Naive thymus-derived CD8-positive, alpha-beta T cell (primary cell): Measurements from ENCODE around the gene VWA2. TPM values are rescaled to one million over a fixed set of nuclear protein-coding genes. Genes with fewer than 3 reads are reported as not detected.

ENCODE experiments used
- ATAC-seq, 2 donors: fragments of 150-1000 bp; cut with Tn5 transposase in 1 of 2; sonication (Bioruptor Pico), chemical (Tn5 transposase) in 1 of 2; 1 replicate in 1 of 2; 2 replicates in 1 of 2; pipeline ENCODE4 v1.10.0; 2021; ENCODE audit warnings: mild to moderate bottlenecking in 2 of 2, moderate library complexity in 2 of 2
- POLR2A ChIA-PET: fragments of 350-600 bp; sonication (Branson Sonifier 250); formaldehyde crosslinking; loops from one replicate; lab custom pipeline; 2021; ENCODE audit warnings: antibody characterized with exemption; lab: Charles Lee
- DNase-seq, 10 donors: peaks; one replicate each; pipeline versions ENCODE4 v3.0.0 to v3.0.0-alpha.2; 2020 to 2022
- H3K27ac Mint-ChIP-seq, 10 donors: one replicate each; pipeline ENCODE4 v1.8.0; 2020 to 2022; ENCODE audit warnings: mild to moderate bottlenecking in 10 of 10, mixed read lengths in 10 of 10, moderate library complexity in 4 of 10, inconsistent platforms in 1 of 10
- H3K27me3 Mint-ChIP-seq, 5 donors: one replicate each; pipeline ENCODE4 v1.8.0; 2021 to 2022; ENCODE audit warnings: mixed read lengths in 5 of 5
- H3K36me3 Mint-ChIP-seq, 3 donors: one replicate each; pipeline ENCODE4 v1.8.0; 2020 to 2022; ENCODE audit warnings: mixed read lengths in 3 of 3, mild to moderate bottlenecking in 2 of 3, inconsistent platforms in 1 of 3
- H3K4me1 Mint-ChIP-seq, 4 donors: one replicate each; pipeline ENCODE4 v1.8.0; 2021 to 2022; ENCODE audit warnings: mixed read lengths in 4 of 4
- H3K4me3 Mint-ChIP-seq, 10 donors: one replicate each; pipeline ENCODE4 v1.8.0; 2020 to 2022; ENCODE audit warnings: mild to moderate bottlenecking in 10 of 10, mixed read lengths in 10 of 10, moderate library complexity in 6 of 10, inconsistent platforms in 1 of 10
- H3K9me3 Mint-ChIP-seq, 9 donors: one replicate each; pipeline ENCODE4 v1.8.0; 2020 to 2022; ENCODE audit warnings: mixed read lengths in 9 of 9, mild to moderate bottlenecking in 3 of 9, inconsistent platforms in 1 of 9, moderate library complexity in 1 of 9
- polyA plus RNA-seq, 3 donors: library from polyadenylated mRNA; unstranded; fragments of 300-500 nt; fragmentation: Illumina TruSeq; gene quantifications; one replicate each; pipeline ENCODE4 v1.2.3, GENCODE V29; 2021
- total RNA-seq, 8 experiments: library from RNA in 2 of 8; stranded (reverse) in 2 of 8; gene quantifications; one replicate each; pipeline ENCODE4 v1.2.3 and lab custom pipeline; 2021 to 2026

The VWA2 gene
- total and polyA plus RNA-seq, 5 experiments from 2014 or later = not detected

GRCh38 chr10:114266521-114266920 is 27.5 kb downstream of the VWA2 start:
- Mint-ChIP-seq H3K27me3 (peaks cover 0 to 4% (median 1%) of the 10 kb centered on the region in 5 donors), H3K9me3 (no peaks in the 10 kb centered on the region), H3K4me1 (no peaks in the 10 kb centered on the region), H3K27ac (no peak overlapping the region), H3K36me3 (no peaks in the 10 kb centered on the region), H3K4me3 (no peak overlapping the region)
- POLR2A ChIA-PET = interaction anchor here (0.6 kb wide), 1 partner anchor 11 kb away, joined by 4 read pairs; no protein-coding TSS in a partner anchor
- DNase-seq (no peak), ATAC-seq (no peak)

GRCh38 chr10:114271075-114271778 is 32.2 kb downstream of the VWA2 start:
- no peak overlapping the region for H3K27ac Mint-ChIP-seq

GRCh38 chr10:114271779-114272167 is 32.7 kb downstream of the VWA2 start:
- Mint-ChIP-seq H3K4me3 (no peak overlapping the region), H3K9me3 (no peaks in the 10 kb centered on the region), H3K36me3 (no peaks in the 10 kb centered on the region), H3K27ac (no peak overlapping the region), H3K4me1 (no peaks in the 10 kb centered on the region), H3K27me3 (peaks cover 1 to 10% (median 7%) of the 10 kb centered on the region in 5 donors)
- no peak for DNase-seq
- no peak for ATAC-seq
- POLR2A ChIA-PET = no interaction called here

More at GRCh38 chr10:114271075-114271778, 32.2 kb downstream of the VWA2 start:
- H3K4me1 Mint-ChIP-seq = no peaks in the 10 kb centered on the region
- H3K9me3 Mint-ChIP-seq = no peaks in the 10 kb centered on the region
- H3K36me3 Mint-ChIP-seq = no peaks in the 10 kb centered on the region
- no peak overlapping the region for H3K4me3 Mint-ChIP-seq
- POLR2A ChIA-PET = no interaction called here
- H3K27me3 Mint-ChIP-seq = peaks cover 1 to 10% (median 7%) of the 10 kb centered on the region in 5 donors
- ATAC-seq = no peak
- no peak for DNase-seq

GRCh38 chr10:114272696-114273095 is 33.6 kb downstream of the VWA2 start:
- ATAC-seq = no peak

GRCh38 chr10:114273910-114274309 is 34.9 kb downstream of the VWA2 start:
- Mint-ChIP-seq H3K4me1 (no peaks in the 10 kb centered on the region), H3K4me3 (no peak overlapping the region), H3K9me3 (no peaks in the 10 kb centered on the region), H3K27me3 (peaks cover 1 to 27% (median 16%) of the 10 kb centered on the region in 5 donors), H3K27ac (no peak overlapping the region), H3K36me3 (no peaks in the 10 kb centered on the region)
- ATAC-seq (no peak), DNase-seq (no peak)
- POLR2A ChIA-PET = no interaction called here

More at GRCh38 chr10:114272696-114273095, 33.6 kb downstream of the VWA2 start:
- Mint-ChIP-seq H3K9me3 (no peaks in the 10 kb centered on the region), H3K27me3 (peaks cover 1 to 16% (median 11%) of the 10 kb centered on the region in 5 donors), H3K36me3 (no peaks in the 10 kb centered on the region), H3K27ac (no peak overlapping the region), H3K4me1 (no peaks in the 10 kb centered on the region), H3K4me3 (no peak overlapping the region)
- no peak for DNase-seq
- POLR2A ChIA-PET = no interaction called here

GRCh38 chr10:114274616-114275453 is 35.8 kb downstream of the VWA2 start:
- peak overlapping the region in 1 of 10 donors; percentile 66 for H3K27ac Mint-ChIP-seq
- POLR2A ChIA-PET = no interaction called here
- no peaks in the 10 kb centered on the region for H3K36me3 Mint-ChIP-seq
- H3K4me1 Mint-ChIP-seq = no peaks in the 10 kb centered on the region
- peaks cover 1 to 27% (median 16%) of the 10 kb centered on the region in 5 donors for H3K27me3 Mint-ChIP-seq
- H3K4me3 Mint-ChIP-seq = no peak overlapping the region
- ATAC-seq (no peak), DNase-seq (no peak)
- no peaks in the 10 kb centered on the region for H3K9me3 Mint-ChIP-seq

- Mint-ChIP-seq H3K9me3 (no peaks in the 10 kb centered on the region), H3K27ac (no peak overlapping the region), H3K4me3 (no peak overlapping the region), H3K27me3 (peaks cover 1 to 27% (median 17%) of the 10 kb centered on the region in 5 donors), H3K4me1 (no peaks in the 10 kb centered on the region), H3K36me3 (no peaks in the 10 kb centered on the region)
- DNase-seq (no peak), ATAC-seq (no peak)
- POLR2A ChIA-PET = no interaction called here
Observed at GRCh38 chr10:114276066-114276465, 37.0 kb downstream of the VWA2 start.

- Mint-ChIP-seq H3K36me3 (no peaks in the 10 kb centered on the region), H3K27ac (no peak overlapping the region), H3K9me3 (no peaks in the 10 kb centered on the region), H3K4me3 (no peak overlapping the region), H3K27me3 (peaks cover 0 to 27% (median 18%) of the 10 kb centered on the region in 5 donors), H3K4me1 (no peaks in the 10 kb centered on the region)
- POLR2A ChIA-PET = no interaction called here
- no peak for DNase-seq
- no peak for ATAC-seq
Observed at GRCh38 chr10:114276671-114277070, 37.6 kb downstream of the VWA2 start.

GRCh38 chr10:114278140-114278883 is 39.3 kb downstream of the VWA2 start:
- POLR2A ChIA-PET = no interaction called here
- ATAC-seq (no peak), DNase-seq (no peak)
- no peaks in the 10 kb centered on the region for H3K36me3 Mint-ChIP-seq
- H3K4me3 Mint-ChIP-seq = no peak overlapping the region
- peaks cover 1 to 26% (median 16%) of the 10 kb centered on the region in 5 donors for H3K27me3 Mint-ChIP-seq
- no peaks in the 10 kb centered on the region for H3K4me1 Mint-ChIP-seq
- H3K9me3 Mint-ChIP-seq = no peaks in the 10 kb centered on the region
- no peak overlapping the region for H3K27ac Mint-ChIP-seq

GRCh38 chr10:114278884-114279191 is 39.8 kb downstream of the VWA2 start:
- peak overlapping the region in 1 of 10 donors; percentile 42 for H3K27ac Mint-ChIP-seq
- H3K4me3 Mint-ChIP-seq = no peak overlapping the region
- H3K9me3 Mint-ChIP-seq = no peaks in the 10 kb centered on the region
- DNase-seq (no peak), ATAC-seq (no peak)
- H3K4me1 Mint-ChIP-seq = no peaks in the 10 kb centered on the region
- POLR2A ChIA-PET = no interaction called here
- H3K27me3 Mint-ChIP-seq = peaks cover 1 to 21% (median 16%) of the 10 kb centered on the region in 5 donors
- no peaks in the 10 kb centered on the region for H3K36me3 Mint-ChIP-seq

- Mint-ChIP-seq H3K36me3 (no peaks in the 10 kb centered on the region), H3K27me3 (peaks cover 1 to 17% (median 13%) of the 10 kb centered on the region in 5 donors), H3K9me3 (no peaks in the 10 kb centered on the region), H3K4me1 (no peaks in the 10 kb centered on the region), H3K27ac (no peak overlapping the region), H3K4me3 (no peak overlapping the region)
- DNase-seq = no peak
- no peak for ATAC-seq
- POLR2A ChIA-PET = no interaction called here
Observed at GRCh38 chr10:114279289-114279688, 40.2 kb downstream of the VWA2 start.

- no peak for ATAC-seq
- H3K4me1 Mint-ChIP-seq = no peaks in the 10 kb centered on the region
- H3K4me3 Mint-ChIP-seq = no peak overlapping the region
- POLR2A ChIA-PET = no interaction called here
- H3K27me3 Mint-ChIP-seq = peaks cover 0 to 17% (median 11%) of the 10 kb centered on the region in 5 donors
- H3K27ac Mint-ChIP-seq = no peak overlapping the region
- H3K9me3 Mint-ChIP-seq = no peaks in the 10 kb centered on the region
- H3K36me3 Mint-ChIP-seq = no peaks in the 10 kb centered on the region
- DNase-seq = no peak
Observed at GRCh38 chr10:114279901-114280644, 41.0 kb downstream of the VWA2 start.
